ENCODE data around the gene BSPRY.
"Not testable (repeated sequence)": the region's sequence is repeated elsewhere in the genome, so short reads cannot be mapped to it uniquely, and the experiment has no call there.

The BSPRY gene

DNA sequence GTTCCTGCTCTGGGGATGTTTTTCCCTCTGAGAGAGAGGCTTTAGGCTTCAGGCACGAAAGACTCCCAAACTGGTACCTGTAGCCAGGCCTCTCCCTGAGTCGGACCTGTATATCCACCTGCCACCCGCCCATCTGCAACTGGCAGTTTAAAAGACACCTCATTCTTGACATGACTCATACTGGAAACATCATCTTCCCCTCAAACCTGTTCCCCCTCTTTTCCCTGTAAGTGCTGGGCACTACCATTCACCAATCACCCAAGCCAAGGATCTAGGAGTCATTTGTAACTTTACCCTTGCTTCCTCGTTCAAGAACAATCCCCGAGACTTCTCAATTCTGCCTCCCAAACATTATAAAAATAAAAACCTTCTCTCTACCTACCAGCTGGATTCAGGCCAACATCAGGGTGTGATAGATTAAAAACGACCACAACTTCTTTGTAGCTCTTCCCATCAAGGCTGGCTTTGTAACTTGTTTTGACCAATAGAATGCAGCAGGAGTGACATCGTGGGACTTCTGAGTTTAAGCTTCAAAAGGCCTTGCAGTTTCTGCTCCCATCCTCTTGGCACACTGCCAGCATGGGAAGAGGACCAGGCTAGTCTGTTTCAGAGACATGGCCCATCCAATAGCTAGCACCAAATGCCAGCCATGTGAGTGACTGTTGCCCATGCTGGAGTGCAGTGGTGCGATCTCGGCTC, 7.5 kb upstream of the BSPRY start:
- no peak for DNase-seq (ENCODE audit: low read depth)

DNA sequence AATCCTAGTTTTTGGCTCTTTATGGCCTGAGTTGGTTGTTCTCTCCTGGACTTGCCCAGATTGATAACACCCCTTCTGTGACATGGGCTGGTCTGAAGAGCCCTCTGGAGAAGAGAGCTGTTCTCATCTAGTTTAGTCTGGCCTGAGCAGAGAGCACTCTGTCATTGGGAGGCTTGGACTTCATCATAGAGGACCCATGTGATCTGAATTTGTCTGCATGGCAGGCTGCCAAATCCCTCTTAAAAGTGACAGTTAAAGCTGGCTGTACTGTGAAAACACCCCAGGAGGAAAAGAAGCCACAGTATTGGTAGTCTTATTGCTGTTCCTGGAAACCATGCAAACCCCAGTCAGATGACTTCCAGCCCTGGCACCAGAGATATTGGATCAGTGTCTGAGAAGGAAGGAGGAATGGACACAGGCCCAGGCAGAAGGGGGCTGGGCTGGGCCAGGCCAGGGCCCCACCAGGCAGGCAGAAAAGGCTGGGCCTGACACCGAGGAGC, 5.6 kb upstream of the BSPRY start:
- no peak for DNase-seq (ENCODE audit: low read depth)

DNA sequence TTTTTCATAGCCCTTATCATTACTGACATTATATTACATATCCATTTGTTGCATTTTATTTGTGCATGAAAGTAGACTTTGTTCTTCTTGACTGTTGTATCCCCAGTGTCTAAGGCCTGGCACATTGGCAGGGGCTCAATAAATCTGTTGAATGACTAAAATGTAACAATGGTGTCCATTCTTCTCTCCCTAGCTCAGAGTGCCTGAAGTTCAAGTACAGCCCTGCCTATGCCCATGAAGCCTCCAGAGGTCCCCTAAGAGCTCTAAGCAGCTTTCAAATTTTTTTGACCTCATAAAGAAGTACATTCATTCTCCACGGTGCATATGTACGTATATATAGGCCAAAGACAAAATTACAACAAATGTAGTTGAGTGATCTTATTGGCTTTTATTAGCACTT, 4.2 kb upstream of the BSPRY start:
- no peak for DNase-seq (ENCODE audit: low read depth)

DNA sequence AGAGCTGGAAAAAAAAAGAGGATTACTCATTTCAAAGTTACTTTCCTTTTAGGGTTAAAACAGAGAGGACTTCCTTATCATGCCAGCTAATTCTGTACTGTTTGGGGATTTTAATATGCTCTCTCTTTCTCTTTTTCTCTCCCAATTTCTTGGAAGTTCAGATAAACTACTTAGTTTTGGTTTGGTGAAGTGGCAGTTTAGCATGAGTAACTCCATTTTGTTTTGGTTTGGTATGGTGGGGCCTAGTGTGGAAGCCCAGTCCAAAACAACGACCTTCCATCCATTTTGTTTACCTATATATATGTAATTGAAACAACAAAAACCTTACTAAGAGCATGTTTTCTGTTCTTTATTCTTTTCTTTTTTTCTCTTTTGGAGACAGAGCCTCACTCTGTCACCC, 3.7 kb upstream of the BSPRY start:
- DNase-seq (ENCODE audit: low read depth) = no peak

DNA sequence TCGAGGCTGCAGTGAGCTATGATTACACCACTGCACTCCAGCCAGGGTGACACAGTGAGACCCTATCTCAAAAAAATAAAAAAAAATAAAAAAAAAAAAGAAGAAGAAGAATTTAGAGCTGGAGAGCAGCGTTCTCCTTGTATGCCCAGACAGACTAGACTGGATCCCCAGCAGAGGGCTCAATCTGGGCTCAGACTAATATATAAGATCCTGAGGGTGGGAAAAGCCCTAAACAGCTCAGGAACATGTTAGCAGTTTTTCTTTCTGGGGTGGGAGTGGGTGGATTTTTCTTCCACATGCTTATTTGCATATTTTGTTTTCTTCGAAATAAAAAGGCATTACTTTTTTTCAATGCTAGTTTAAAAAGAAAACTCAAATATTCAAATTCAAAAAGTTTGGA, 904 bp upstream of the BSPRY start:
- no peak for DNase-seq (ENCODE audit: low read depth)

DNA sequence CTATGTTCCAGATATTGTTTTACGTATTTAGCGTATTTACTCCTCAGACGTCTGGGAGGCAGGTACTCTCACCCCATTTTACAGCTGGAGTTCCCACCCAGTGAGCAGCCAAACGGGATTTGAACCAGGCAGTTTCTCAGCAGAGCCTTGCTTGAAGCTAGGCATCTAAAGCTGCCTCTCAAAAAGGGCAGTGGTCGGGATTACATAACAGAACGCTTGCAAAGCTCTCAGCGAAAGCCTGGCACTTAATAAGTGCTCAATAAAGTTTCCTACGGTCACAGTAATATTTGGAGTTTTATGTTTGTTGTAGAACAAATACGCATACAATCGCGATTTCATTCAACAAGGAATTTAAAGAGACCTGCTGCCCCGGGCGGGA, 286 bp upstream of the BSPRY start:
- DNase-seq (ENCODE audit: low read depth) = no peak

DNA sequence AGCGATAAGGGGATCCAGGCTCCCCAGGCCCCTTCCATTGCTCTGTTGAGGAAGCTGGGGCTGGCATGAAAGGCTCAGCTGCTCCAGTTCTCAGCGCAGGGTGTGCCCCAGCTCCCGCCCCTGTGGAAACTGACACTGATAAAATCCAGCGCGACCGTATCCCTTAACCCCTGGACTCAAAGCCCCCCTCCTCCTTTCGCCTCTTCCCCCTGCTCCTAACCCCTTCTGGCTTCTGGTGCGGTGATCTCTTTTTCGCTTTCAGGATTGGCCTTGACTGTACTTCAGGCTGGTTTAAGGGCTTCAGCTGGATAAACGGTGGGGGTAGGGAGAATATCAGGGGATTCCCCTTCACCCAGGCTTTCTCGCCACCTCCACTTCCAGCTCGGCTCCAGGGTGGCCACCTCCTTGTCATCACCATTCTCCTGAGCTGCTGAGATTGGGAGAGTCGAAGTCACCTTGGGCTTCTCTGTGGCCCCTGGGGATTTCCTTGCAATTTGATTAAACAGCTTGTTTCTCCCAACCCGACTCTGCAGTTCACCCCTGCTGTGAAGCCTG, 843 bp downstream of the BSPRY start:
- no peak for DNase-seq (ENCODE audit: low read depth)

DNA sequence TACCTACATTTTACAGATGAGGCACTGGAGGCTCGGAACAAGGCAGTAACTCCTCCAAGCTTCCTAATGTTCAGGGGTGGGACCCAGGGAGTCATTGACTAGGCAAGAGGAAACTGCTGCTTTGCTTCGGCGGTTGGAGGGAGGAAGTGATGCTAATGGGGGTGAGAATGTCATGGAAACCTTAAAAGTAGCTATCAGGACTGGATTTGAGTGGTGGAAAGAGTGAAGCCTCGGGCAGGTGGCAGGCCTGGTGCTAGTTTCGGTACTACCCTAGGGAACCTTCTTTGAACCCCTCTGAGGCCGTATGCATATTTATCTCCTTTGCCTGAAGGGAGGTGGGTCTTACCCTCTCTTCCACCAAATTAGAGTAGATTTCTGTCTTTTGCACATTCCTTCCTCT, 1.6 kb downstream of the BSPRY start:
- DNase-seq (ENCODE audit: low read depth) = no peak

DNA sequence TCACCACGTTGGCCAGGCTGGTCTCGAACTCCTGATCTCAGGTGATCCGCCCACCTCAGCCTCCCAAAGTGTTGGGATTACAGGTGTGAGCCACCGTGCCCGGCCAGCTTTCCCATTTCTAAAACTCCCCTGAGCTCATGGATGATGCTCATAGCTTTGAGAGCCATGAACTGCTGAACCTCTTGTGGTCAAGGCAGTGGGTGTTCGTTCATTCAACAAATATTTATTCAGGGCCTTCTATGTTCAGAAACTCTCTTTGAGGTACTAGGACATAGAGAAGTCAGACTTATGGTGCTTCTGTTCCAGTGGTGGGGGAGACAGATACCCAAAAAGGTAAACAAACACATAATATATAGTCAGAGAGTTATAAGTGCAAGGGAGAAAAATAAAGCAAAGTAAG, 2.7 kb downstream of the BSPRY start:
- no peak for DNase-seq (ENCODE audit: low read depth)

DNA sequence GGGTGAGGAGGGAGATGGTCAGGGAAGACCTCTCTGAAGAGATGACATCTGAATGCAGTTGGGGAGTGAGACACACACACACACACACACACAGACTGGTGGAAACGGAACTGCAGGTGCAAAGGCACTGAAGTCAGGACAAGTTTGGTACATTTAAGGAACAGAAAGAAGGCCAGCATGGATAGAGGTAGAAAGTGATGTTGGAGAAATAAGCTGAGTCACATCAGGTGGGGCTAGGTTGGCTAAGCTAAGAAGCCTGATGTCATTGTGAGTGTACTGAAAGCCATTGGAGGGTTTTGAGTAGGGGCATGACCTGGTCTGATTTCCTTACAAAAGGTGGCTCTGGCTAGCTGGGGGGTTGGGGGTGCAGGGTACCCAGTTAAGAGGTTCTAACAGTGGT, 3.1 kb downstream of the BSPRY start:
- no peak for DNase-seq (ENCODE audit: low read depth)

DNA sequence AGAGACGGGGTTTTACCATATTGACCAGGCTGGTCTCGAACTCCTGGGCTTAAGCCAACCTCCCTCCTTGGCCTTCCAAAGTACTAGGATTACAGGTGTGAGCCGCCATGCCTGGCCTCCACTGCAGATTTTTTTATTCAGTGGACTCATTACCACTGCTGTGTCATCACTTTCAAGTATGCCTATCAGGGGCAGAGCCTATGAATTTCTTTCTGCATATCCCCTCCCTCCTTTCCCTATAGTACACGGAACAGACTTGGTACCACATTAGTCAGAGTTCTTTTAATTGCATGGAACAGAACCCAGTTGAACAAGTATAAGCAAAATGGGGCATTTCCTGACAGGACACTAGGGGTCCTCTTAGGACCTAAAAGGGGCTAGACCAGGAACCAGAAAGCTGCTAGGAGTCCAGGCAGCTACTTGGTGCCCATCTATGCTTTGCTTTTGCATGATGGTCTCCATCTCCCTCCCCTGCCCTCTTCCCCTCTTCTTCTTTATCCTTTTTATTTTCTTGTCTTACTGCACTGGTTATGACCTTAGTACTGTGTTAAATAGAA, 5.8 kb downstream of the BSPRY start:
- DNase-seq (ENCODE audit: low read depth) = no peak

DNA sequence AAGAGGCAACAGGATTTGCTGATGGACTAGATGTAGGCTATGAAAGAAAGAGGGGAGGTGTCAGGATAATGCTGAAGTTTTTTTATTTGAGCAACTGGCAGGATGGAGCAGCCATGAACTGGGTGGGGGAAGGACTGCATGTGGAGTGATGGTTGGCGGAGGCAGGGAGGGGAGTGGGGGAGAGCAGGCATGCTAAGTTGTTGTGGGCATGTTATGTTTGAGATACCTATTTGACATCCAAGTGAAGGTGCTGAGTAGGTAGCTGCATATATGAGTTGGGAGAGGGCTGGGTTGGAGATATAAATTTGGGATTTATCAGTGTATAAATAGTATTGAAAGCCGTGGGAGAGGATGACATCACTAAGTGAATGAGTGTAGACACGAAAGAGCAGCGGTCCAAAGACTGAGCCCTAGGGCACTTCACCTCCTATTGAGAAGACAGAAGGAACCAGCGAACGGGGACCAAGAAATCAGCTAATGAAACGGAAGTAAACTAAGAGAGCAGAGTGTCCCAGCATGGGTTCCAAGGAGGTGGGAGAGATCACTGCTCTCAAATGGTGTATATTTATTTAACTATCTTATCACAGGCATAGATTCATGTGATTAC, 7.4 kb downstream of the BSPRY start:
- no peak for DNase-seq (ENCODE audit: low read depth)

DNA sequence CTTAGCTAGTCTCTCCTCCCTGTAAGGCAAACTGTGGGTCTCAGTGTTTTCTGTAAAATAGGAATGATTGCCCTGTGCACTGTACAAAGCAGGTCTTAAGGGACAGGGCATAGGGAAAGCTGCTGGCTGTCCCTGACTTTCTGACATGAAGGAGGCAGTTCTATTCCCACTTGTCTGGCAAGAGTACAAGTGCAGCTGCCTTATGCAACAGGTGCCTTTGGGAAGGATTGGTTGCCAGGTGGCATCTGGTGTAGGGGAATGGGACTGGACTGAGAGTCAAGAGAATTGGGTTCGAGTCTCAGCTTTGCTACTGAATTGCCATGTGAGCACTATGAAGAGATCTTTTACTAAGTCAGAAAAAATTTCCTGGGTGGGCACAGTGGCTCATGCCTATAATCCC, 10.0 kb downstream of the BSPRY start:
- no peak for DNase-seq (ENCODE audit: low read depth)

DNA sequence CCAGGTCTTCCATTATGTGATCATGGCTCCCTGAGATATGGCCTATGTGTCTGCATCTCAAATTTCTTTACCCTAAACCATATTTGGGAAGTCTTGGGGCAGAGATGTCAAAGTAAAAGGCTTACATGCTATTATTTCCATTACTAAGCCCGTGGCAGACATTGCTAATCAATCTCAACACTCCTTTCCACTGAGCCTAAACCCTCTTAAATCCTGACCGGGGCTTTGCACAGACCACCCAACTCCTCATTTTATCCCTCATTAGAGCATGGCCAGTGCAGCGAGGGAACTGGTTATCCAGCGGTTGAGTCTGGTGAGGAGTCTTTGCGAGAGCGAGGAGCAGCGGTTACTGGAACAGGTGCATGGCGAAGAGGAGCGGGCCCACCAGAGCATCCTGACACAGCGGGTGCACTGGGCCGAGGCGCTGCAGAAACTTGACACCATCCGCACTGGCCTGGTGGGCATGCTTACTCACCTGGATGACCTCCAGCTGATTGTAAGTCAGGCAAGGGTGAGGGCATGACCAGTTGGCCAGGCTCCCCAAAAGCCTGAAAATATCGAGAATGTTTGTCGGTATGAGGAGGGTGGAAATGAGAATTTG, 11.0 kb downstream of the BSPRY start:
- DNase-seq (ENCODE audit: low read depth) = no peak

DNA sequence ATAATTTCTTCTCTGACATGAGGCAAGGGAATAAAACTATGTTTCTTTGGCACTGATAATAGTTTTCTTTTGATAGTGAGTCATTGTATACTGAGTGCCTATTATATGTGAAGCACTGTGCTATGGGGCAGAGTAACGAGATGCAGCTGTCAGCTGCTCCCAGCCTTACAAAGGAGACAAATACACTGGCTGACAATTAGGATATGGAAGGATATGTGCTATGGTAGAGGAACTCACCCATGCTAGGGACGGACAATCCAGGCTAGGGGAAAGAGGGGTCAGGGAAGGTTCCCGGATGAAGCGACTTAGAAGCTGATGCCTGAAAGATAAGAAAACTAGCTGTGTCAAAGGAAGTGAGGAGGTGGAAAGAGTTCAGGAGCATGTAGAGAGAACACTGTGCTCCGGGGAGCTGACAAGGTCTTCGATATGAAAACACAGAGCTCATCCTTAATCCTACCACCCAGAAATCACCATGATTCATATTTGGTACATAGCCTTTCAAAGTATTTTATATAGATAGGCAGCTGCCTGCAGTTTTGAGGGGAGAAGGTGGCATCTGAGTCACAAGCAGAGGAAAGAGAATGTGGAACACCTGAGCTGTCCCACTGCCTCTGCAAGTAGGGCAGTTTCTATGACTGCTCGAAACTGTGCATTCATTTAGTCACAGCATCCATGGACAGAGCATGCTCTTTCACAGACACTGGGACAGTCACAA, 12.1 kb downstream of the BSPRY start:
- DNase-seq (ENCODE audit: low read depth) = no peak

DNA sequence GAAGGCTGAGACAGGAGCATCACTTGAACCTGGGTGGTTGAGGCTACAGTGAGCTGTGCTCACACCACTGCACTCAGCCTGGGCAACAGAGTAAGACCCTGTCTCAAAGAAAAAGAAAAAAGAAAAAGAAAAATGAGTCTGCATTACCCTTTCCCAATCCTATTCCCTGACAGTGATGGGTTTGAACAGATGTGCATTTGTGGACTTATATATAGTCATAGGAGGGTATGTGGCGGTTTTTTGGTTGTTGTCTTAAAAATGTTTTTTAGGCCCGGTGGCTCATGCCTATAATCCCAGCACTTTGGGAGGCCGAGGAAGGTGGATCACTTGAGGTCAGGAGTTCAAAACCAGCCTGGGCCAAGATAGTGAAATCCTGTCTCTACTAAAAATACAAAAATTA, 14.0 kb downstream of the BSPRY start:
- no peak for DNase-seq (ENCODE audit: low read depth)

DNA sequence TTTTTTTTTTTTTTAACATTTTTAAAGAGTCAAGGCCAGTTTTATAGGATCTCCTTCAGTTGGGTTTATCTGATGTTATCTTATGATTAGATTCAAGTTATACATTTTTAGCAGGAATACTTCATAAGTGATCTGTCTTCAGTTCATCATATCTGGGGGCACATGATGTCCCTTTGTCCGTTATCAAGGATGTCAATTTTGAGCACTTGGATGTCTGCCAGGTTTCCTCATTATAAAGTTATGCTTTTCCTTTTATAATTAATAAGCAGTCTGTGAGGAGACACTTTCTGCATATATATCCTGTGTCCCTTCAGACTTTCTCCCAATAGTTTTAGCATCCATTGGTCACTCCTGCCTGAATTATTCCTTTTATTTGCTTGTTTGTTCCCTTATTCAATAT, 15.6 kb downstream of the BSPRY start:
- DNase-seq (ENCODE audit: low read depth) = no peak

DNA sequence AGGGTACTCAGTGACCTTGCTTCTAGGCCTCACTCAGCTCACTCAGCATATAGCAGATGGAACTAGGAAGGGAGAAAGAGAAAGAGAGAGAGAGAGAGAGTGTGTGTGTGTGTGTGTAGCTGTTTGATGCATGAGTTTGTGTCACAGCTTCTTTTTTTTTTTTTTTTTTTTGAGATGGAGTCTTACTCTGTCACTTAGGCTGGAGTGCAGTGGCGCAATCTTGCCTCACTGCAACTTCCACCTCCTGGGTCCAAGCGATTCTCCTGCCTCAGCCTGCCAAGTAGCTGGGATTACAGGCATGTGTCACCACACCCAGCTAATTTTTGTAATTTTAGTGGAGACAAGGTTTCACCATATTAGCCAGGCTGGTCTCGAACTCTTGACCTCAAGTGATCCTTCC, 16.3 kb downstream of the BSPRY start:
- not testable (repeated sequence) for DNase-seq (ENCODE audit: low read depth)

DNA sequence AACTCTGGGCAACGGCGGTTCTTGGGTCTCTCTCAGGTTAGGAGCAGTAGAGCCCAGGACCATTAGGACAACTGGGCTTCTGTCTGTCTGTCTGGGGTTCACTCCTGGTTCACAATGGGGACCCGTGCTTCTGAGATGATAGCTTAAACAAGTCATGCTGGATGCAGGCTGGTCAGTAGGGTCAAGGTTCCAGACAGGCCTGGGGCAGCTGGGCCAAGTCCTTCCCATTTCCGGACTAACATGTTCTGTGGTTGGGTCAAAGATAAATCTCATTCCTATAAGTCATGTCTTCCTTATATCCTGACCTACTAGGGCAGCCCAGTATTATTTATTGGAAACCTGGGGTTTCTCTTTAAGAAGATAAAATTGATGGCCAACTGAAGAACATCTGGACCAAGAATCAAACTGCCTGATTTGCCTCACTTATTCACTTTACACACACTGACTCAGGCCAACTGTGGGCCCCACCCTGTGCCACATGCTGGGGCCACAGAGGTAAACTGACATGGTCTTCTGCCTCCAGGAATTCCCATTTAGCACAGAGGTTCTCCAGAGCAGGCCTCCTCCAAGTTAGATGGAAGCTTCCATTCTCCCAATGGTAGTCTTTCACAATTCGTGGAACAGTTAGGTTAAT, 19.1 kb downstream of the BSPRY start:
- no peak for DNase-seq (ENCODE audit: low read depth)

DNA sequence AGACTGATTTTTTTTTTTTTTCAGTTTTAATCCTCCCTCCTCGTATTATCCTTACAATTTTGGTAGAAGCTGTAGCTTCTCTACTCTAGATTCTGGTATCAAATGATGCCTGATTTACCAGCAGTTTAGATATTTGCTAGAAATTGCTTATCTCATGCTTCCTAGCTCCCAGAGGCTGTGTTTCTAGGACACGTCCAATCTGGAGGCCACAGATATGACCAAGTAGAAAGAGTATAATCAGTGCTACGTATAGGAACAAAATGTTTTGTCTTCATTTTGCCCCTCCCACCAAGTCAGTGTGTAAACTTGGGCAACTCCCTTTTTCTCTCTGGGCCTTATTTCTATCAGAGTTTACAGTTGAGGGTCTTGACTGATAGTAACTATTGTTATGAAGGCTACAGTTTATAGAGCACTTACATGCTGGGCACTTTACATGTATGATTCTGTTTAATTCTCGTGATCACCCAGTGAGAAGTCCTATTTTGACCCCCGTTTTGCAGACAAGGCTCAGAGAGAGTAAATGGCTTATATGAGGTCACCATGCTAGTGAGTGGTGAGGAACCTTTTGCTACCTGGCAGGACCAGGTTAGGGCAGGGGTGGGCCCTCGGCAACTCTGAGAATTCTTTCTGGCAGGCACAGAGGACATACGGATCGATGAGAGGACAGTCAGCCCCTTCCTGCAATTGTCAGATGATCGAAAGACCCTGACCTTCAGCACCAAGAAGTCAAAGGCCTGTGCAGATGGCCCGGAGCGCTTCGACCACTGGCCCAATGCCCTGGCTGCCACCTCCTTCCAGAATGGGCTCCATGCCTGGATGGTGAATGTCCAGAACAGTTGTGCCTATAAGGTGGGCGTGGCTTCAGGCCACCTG, 19.9 kb downstream of the BSPRY start:
- no peak for DNase-seq (ENCODE audit: low read depth)

DNA sequence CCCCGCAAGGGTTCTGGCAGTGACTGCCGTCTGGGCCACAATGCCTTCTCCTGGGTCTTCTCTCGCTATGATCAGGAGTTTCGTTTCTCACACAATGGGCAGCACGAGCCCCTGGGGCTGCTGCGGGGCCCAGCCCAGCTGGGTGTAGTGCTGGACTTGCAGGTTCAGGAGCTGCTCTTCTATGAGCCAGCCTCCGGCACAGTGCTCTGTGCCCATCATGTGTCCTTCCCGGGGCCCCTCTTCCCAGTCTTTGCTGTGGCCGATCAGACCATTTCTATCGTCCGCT, 20.5 kb downstream of the BSPRY start:
- no peak for DNase-seq (ENCODE audit: low read depth)

All from HS-27A (cell line).